GM20000 (cell line): ENCODE results near the gene TLL2.

ENCODE experiments used
- DNase-seq: peaks from one replicate; pipeline ENCODE4 v3.0.0; 2012; ENCODE audit warnings: low spot score
- CTCF ChIP-seq: IDR thresholded peaks from 2 replicates; pipeline ENCODE4 v1.5.1; 2012; ENCODE audit warnings: mild to moderate bottlenecking, control low read depth; ENCODE audit errors: extremely low read depth, missing control alignments

TLL2 gene

GRCh38 chr10:96377816-96378294, 135.9 kb downstream of the TLL2 start:
- no peak for TF ChIP-seq CTCF
- no peak for DNase-seq

GRCh38 chr10:96376483-96376882, 137.2 kb downstream of the TLL2 start:
- no peak for TF ChIP-seq CTCF
- peak; percentile 70 for DNase-seq

GRCh38 chr10:96374985-96375830, 138.5 kb downstream of the TLL2 start:
- peak; percentile 99 for TF ChIP-seq CTCF
- DNase-seq, result peak; percentile 89

- TF ChIP-seq CTCF, result no peak
- DNase-seq, result no peak
Measured at GRCh38 chr10:96374639-96374984, 139.1 kb downstream of the TLL2 start.

- TF ChIP-seq CTCF, result no peak
- no peak for DNase-seq
Measured at GRCh38 chr10:96374004-96374403, 139.7 kb downstream of the TLL2 start.

- TF ChIP-seq CTCF, result no peak
- no peak for DNase-seq
Measured at GRCh38 chr10:96371356-96371755, 142.4 kb downstream of the TLL2 start.

GRCh38 chr10:96370584-96371157, 143.1 kb downstream of the TLL2 start:
- peak; percentile 59 for TF ChIP-seq CTCF
- DNase-seq, result peak; percentile 70
